Gastrocnemius medialis (tissue), 4 donors: Measurements from ENCODE around the gene CPED1.

Source experiments
- POLR2A ChIP-seq, 2 donors: fragments of 450-650 bp; IDR thresholded peaks; one replicate each; pipeline ENCODE4 v1.6.1; 2017; ENCODE audit warnings: antibody characterized with exemption in 2 of 2, mild to moderate bottlenecking in 2 of 2, moderate library complexity in 2 of 2
- TF ChIP-seq, protein P1 (sequence below), 5 experiments: fragments of 450-650 bp in 3 of 5; fragments of 200-600 bp in 2 of 5; sonication (generic) in 2 of 5; IDR thresholded peaks in 4 of 5; conservative IDR thresholded peaks in 1 of 5; 1 replicate in 4 of 5; 2 replicates in 1 of 5; pipeline ENCODE4 v1.5.1; 2016 to 2019; ENCODE audit warnings: antibody characterized with exemption in 5 of 5, mild to moderate bottlenecking in 3 of 5, moderate library complexity in 3 of 5

DNA sequence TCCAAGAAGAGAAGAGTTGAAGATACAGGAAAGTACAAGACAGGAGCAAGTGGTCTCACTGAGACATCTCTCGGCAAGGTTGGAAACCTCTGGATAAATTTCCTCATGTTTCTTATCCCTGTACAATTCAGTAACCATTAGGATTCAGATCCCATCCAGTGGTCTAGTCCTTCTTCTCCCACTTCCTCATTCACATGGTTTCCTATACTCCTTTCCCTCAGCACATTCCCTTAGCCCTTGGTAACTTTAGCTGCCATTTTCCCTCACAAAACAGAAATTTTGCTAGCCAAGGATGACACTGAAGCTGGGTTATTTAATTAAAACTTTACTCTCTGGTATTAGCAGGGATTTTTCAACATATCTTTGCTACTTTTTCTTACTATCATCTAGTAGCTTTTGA lies 82.6 kb downstream of the CPED1 start:
- TF ChIP-seq, protein P1, sequence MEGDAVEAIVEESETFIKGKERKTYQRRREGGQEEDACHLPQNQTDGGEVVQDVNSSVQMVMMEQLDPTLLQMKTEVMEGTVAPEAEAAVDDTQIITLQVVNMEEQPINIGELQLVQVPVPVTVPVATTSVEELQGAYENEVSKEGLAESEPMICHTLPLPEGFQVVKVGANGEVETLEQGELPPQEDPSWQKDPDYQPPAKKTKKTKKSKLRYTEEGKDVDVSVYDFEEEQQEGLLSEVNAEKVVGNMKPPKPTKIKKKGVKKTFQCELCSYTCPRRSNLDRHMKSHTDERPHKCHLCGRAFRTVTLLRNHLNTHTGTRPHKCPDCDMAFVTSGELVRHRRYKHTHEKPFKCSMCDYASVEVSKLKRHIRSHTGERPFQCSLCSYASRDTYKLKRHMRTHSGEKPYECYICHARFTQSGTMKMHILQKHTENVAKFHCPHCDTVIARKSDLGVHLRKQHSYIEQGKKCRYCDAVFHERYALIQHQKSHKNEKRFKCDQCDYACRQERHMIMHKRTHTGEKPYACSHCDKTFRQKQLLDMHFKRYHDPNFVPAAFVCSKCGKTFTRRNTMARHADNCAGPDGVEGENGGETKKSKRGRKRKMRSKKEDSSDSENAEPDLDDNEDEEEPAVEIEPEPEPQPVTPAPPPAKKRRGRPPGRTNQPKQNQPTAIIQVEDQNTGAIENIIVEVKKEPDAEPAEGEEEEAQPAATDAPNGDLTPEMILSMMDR (IDR thresholded peaks at IDR 0.05 in 4 of 5, conservative IDR thresholded peaks at IDR 0.05 in 1 of 5) = no peak
- TF ChIP-seq POLR2A (IDR thresholded peaks at IDR 0.05) = no peak
